ENCODE measurements around the gene MLN. TPM values are rescaled to one million over a fixed set of nuclear protein-coding genes. Genes with fewer than 3 reads are reported as not detected.
A peak's percentile ranks its signal among the peaks of the same experiment; 100 is the strongest.

The MLN gene
- total RNA-seq, 3 donors from 2014 or later: not detected

- H3K27ac ChIP-seq: peak overlapping the region; percentile 96 to 97
- H3K4me1 ChIP-seq: peaks cover 0 to 21% of the 10 kb centered on the region in 2 donors
- peaks cover 5% of the 10 kb centered on the region for H3K36me3 ChIP-seq
- intact Hi-C loops (cut with DNase I; ENCODE audit: low total_unique reads): loop anchor here (5.0 kb wide), 1 partner anchor 834 kb away; the partner anchor contains the start of gene HLA-DMA
- H3K9me3 ChIP-seq: no peaks in the 10 kb centered on the region
- peak overlapping the region in 1 of 3 donors; percentile 94 for H3K4me3 ChIP-seq
- DNase-seq (ENCODE audit: low spot score in 2 of 2): no peak
- H3K27me3 ChIP-seq: no peaks in the 10 kb centered on the region
- TF ChIP-seq POLR2A (IDR thresholded peaks at IDR 0.05): no peak
- no peak for TF ChIP-seq POLR2AphosphoS5 (IDR thresholded peaks at IDR 0.05)
- TF ChIP-seq, protein P1, sequence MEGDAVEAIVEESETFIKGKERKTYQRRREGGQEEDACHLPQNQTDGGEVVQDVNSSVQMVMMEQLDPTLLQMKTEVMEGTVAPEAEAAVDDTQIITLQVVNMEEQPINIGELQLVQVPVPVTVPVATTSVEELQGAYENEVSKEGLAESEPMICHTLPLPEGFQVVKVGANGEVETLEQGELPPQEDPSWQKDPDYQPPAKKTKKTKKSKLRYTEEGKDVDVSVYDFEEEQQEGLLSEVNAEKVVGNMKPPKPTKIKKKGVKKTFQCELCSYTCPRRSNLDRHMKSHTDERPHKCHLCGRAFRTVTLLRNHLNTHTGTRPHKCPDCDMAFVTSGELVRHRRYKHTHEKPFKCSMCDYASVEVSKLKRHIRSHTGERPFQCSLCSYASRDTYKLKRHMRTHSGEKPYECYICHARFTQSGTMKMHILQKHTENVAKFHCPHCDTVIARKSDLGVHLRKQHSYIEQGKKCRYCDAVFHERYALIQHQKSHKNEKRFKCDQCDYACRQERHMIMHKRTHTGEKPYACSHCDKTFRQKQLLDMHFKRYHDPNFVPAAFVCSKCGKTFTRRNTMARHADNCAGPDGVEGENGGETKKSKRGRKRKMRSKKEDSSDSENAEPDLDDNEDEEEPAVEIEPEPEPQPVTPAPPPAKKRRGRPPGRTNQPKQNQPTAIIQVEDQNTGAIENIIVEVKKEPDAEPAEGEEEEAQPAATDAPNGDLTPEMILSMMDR (IDR thresholded peaks at IDR 0.05): no peak
Observed at GRCh38 chr6:33786736-33787135, 17.1 kb downstream of the MLN start.

DNA sequence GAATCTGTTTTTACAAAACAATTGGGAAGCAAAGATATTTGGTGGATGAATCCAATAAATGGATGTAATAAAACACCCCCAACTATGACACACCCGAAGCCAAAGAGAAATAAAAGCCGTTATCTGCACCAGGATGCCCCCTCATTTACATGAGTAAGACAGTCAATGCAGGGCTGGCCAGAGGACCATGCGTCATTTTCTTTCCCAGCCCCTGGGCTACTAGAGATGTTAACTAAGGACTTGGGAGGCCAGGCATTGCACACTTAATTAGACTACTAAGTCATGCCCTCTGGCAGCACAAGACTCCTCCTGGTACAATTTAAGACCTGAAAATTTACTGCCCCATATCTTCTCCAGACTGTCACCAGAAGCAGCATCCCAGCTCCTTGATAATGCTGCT, 18.0 kb downstream of the MLN start:
- Histone ChIP-seq H3K27ac (peak overlapping the region in 1 of 2 donors; percentile 62), H3K36me3 (peaks cover 5% of the 10 kb centered on the region), H3K4me1 (peaks cover 0 to 21% of the 10 kb centered on the region in 2 donors), H3K9me3 (no peaks in the 10 kb centered on the region), H3K27me3 (no peaks in the 10 kb centered on the region), H3K4me3 (peak overlapping the region in 1 of 3 donors; percentile 21)
- TF ChIP-seq POLR2A (IDR thresholded peaks at IDR 0.05) (no peak), POLR2AphosphoS5 (IDR thresholded peaks at IDR 0.05) (no peak)
- TF ChIP-seq, protein P1 (IDR thresholded peaks at IDR 0.05): no peak
- no peak for DNase-seq (ENCODE audit: low spot score in 2 of 2)
- intact Hi-C loops (cut with DNase I; ENCODE audit: low total_unique reads): loop anchor here (5.0 kb wide), 1 partner anchor 833 kb away; the partner anchor contains the start of gene HLA-DMA

- peak overlapping the region in 1 of 3 donors; percentile 21 for H3K4me3 ChIP-seq
- no peaks in the 10 kb centered on the region for H3K27me3 ChIP-seq
- H3K36me3 ChIP-seq: peaks cover 5% of the 10 kb centered on the region
- H3K4me1 ChIP-seq: peaks cover 0 to 21% of the 10 kb centered on the region in 2 donors
- no peak for DNase-seq (ENCODE audit: low spot score in 2 of 2)
- H3K27ac ChIP-seq: peak overlapping the region in 1 of 2 donors; percentile 44
- H3K9me3 ChIP-seq: no peaks in the 10 kb centered on the region
- intact Hi-C loops (cut with DNase I; ENCODE audit: low total_unique reads): loop anchor here (5.0 kb wide), 1 partner anchor 832 kb away; the partner anchor contains the start of gene HLA-DMA
- TF ChIP-seq POLR2A (IDR thresholded peaks at IDR 0.05): no peak
- TF ChIP-seq POLR2AphosphoS5 (IDR thresholded peaks at IDR 0.05): no peak
- TF ChIP-seq, protein P1 (IDR thresholded peaks at IDR 0.05): no peak
Observed at GRCh38 chr6:33784787-33785186, 19.0 kb downstream of the MLN start.

DNA sequence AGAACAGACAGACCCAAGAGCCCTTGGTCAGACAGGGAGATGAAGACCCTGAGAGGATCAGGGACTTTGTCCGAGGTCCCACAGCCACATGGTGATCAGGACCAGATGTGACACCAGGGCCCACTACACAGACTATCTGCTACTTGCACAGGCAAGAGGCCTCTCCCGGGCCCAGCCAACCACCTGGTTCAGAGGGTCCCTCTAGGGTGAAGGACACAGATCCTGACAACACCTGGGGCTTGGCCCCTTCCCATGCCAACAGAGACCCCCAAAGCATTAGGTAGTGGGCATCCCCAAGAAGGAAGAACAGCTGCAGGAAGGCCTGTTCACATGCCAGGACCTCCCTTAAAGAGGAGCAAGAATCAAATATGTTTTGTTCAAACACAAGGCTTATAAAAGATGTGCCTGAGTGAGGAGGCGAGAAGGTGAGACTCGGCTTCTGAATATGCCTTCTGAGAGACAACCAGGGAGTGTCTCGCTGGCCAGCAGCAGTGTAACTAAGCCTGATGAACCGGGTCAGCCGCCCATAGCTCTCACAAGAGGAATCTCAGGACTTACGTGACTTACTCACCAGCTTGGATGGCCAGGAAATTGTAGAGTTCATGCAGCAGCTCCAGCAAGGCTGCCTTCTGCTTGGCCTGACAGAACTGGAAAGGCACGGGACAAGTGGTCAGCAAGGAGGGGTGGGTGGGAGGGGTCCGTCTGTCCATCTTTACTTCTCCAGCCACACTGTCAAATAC, 19.9 kb downstream of the MLN start:
- Histone ChIP-seq H3K9me3 (no peaks in the 10 kb centered on the region), H3K27me3 (no peaks in the 10 kb centered on the region), H3K27ac (no peak overlapping the region), H3K4me1 (peaks cover 0 to 21% of the 10 kb centered on the region in 2 donors), H3K36me3 (peaks cover 12% of the 10 kb centered on the region), H3K4me3 (no peak overlapping the region)
- intact Hi-C loops (cut with DNase I; ENCODE audit: low total_unique reads): no loop called here
- TF ChIP-seq, protein P1 (IDR thresholded peaks at IDR 0.05): no peak
- TF ChIP-seq POLR2A (IDR thresholded peaks at IDR 0.05) (no peak), POLR2AphosphoS5 (IDR thresholded peaks at IDR 0.05) (no peak)
- DNase-seq (ENCODE audit: low spot score in 2 of 2): no peak

DNA sequence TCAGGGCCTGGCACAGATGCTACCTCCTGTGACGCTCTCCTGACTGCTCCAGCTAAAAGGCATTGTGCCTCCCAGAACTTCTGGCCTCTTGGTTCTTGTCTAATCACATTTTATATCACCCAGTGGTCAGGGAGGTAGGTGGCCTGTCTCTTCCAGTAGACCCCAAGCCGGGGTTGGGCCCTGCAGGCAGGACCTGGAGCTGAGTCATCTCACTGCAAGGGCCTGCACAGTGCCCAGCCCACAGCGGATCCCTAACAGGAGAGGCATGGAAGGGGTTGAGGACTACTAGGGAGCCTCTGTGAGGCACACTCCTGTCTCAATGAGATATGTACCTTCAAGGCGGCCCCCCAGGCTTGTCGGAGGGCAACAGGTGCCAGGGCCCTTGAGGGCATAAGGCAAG, 21.2 kb downstream of the MLN start:
- H3K4me3 ChIP-seq: no peak overlapping the region
- peaks cover 0 to 18% of the 10 kb centered on the region in 2 donors for H3K4me1 ChIP-seq
- no peak overlapping the region for H3K27ac ChIP-seq
- H3K9me3 ChIP-seq: no peaks in the 10 kb centered on the region
- peaks cover 22% of the 10 kb centered on the region for H3K36me3 ChIP-seq
- TF ChIP-seq POLR2A (IDR thresholded peaks at IDR 0.05) (no peak), POLR2AphosphoS5 (IDR thresholded peaks at IDR 0.05) (no peak)
- TF ChIP-seq, protein P1 (IDR thresholded peaks at IDR 0.05): no peak
- no peak for DNase-seq (ENCODE audit: low spot score in 2 of 2)
- no peaks in the 10 kb centered on the region for H3K27me3 ChIP-seq
- intact Hi-C loops (cut with DNase I; ENCODE audit: low total_unique reads): no loop called here
